Tibial nerve (tissue), 4 donors: Measurements from ENCODE around the gene OR5B2.

Source experiments
- CTCF ChIP-seq, 5 experiments: fragments of 200-600 bp in 3 of 5; fragments of 450-650 bp in 2 of 5; sonication (generic) in 3 of 5; IDR thresholded peaks; one replicate each; pipeline ENCODE4 v1.5.1; 2016 to 2019; ENCODE audit warnings: antibody characterized with exemption in 5 of 5, mild to moderate bottlenecking in 3 of 5, moderate library complexity in 2 of 5
- EP300 ChIP-seq, 2 donors: sonication (generic); formaldehyde crosslinking; IDR thresholded peaks; one replicate each; pipeline ENCODE4 v1.6.1; 2017; ENCODE audit warnings: antibody characterized with exemption in 2 of 2, mild to moderate bottlenecking in 1 of 2
- POLR2A ChIP-seq, 2 donors: fragments of 450-650 bp; IDR thresholded peaks; one replicate each; pipeline ENCODE4 v1.6.1; 2017; ENCODE audit warnings: antibody characterized with exemption in 2 of 2, mild to moderate bottlenecking in 2 of 2, moderate library complexity in 2 of 2

GRCh38 chr11:58465690-58466089, 37.8 kb upstream of the OR5B2 start:
- TF ChIP-seq CTCF (IDR thresholded peaks at IDR 0.05) (no peak), EP300 (IDR thresholded peaks at IDR 0.05) (no peak), POLR2A (IDR thresholded peaks at IDR 0.05) (no peak)
